ENCODE results near the gene PAQR7.

Gene PAQR7, protein sequence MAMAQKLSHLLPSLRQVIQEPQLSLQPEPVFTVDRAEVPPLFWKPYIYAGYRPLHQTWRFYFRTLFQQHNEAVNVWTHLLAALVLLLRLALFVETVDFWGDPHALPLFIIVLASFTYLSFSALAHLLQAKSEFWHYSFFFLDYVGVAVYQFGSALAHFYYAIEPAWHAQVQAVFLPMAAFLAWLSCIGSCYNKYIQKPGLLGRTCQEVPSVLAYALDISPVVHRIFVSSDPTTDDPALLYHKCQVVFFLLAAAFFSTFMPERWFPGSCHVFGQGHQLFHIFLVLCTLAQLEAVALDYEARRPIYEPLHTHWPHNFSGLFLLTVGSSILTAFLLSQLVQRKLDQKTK

DNA sequence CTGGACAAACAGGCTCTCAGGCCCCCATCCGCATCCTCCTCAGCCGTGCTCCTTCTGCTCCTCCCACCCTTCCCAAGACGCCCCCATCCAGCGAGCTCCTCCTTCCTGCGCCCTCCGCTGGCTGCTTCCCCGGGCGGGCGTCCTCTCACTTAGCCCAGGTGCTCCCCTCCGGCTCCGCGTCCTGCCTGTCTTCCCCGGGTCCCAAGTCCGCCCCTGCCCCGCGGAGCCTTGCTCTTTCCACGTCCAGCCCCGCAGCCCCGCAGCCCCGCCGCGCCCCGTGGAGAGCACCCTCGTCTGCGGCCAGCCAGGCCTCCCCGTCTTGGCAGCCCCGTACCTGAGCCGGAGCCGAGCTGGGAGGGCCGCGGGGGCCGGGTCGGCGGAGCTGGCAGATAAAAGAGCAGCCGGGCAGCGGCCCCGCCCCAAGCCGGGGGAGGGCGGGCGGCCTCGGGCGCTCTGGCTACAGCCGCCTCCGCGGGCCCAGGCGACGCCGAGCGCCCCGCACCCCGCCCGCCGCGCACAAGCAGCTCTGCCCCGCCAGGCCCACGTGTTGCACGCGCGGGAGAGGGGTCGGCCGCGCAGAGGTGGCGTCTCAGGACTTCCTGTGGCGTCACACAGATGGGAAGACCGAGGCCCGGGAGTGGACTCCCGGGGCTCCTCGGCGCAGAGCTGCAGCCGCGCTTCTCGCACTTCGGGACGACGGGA lies at the start of gene PAQR7:
Gene PAQR7, minus strand, starts transcription at position 555 of the 702 bp plus-strand sequence. CDS start 11,869 bp downstream, outside the sequence.
- peak; percentile 55 for DNase-seq

DNA sequence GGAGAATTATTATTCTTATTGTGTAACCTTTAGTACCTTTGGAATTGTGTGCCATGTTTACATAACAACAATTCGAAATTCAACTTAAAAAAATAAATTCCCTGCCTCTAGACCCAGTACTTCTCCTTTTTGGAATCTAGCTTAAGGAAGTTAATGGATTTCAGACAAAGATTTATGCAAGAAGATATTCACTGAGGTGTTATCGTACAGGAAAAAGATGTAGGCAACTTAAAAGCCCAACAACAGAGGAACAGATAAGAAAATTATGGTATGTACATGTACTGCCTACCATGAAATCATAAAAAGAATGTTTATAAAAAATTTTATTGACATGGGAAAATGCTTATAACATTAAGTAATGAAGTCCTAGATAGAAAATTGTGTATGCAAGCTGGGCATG lies 48.9 kb upstream of the PAQR7 start:
- no peak for DNase-seq

DNA sequence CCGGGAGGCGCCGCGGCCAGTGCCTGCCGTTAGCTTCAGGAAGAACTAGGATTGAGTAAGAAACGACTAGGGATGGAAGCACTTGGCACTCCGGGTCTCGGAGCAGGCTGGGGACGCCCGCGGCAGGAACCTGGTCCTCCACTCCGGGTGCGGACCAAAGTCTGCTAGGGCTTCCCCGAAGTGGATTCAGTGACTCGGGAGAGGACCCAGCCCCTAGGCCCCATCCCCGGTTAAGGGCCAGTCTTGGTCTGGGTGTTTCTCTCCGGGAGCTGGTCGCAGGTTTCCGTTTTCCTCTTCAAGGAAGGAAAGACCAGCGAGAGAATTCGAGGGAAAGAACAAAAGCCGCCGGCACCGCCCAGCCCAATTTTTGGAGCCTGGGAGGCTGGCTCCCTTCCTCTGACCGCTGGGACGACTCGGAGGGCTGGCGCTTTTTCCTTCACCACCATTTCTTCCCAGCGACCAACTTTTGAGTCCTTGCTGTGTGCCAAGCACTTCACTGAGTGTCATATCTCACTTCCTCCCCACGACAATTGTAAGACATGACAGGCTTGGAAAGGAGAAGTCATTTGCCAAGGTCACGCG lies 47.6 kb upstream of the PAQR7 start:
- peak; percentile 44 for DNase-seq

DNA sequence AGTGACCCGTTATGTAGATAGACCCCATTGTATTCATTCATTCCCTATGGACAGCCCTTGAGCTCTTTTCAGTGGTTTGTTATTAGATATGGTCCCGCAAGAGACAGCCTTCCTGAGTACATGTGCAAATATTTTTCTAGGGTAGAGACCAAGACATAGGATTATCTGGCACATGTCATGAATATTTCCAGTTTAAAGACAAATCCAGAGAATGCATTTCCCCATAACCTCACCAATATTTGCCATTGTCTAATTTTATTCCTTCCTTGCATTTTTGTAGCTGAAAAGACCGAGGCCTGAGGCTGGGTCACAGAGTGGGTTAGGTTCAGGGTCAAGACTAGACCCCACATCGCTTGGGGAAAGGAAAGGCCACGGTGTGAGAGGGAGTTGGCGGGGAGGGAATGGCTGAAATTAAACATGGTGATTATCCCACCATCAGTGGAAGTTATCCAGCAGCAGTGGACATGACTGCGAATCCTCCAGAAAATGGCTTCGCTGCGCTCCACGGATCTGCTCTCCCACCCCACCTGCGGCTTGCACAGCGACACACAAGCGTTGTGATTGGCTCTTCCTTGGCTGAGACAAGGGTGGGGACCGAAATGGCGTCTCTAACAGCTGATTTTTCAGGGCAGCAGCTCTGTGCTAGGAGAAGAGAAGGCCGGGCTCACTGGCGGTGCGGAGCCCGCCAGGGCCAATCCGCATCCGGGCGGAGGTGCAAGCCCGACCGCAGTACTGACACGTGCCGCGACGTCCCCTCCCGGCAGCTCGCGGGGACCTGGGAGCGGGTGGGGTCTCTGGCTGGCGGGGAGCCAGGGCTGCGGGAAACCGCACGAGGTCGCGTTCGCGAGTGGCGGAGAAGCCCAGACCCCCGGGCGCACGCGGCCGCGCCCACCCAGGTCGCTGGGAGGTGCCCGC lies 46.8 kb upstream of the PAQR7 start:
- peak; percentile 93 for DNase-seq

DNA sequence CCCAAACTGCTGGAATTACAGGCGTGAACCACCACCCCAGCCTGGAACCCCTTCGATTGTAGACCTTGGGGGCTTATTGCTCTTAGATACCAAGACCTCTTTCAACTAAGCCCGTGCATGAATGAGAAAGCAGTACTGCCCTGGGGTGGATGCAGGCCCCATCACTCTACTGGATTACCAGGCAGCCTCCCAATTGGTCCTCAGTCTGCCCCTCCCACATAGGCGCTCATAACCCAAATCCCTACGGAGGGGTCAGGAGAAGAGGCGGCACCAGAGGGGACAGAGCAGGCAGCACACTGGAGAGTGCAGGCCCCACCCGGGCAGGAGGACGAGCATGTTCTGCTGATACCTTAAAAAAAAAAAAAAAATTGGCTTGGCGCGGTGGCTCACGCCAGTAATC lies 43.1 kb upstream of the PAQR7 start:
- DNase-seq, result no peak

DNA sequence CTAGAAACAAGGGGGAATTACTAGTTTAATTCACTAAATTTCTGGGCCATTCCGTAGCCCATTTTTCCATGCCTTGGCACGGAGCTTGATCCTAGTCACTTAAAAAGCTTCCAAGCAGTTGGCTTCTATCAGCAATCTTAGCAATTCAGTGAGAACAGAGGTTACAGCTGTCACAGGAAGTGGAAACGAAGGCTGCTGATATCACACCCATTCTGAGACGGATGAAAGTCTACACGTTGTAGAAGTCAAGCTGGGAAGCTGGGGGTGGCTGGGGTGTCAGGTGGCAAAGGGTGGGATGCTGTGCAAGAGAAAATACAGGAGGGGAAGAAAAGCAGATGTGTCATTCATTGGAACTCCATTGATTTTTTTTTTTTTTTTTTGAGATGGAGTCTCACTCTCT lies 42.5 kb upstream of the PAQR7 start:
- DNase-seq, result no peak

DNA sequence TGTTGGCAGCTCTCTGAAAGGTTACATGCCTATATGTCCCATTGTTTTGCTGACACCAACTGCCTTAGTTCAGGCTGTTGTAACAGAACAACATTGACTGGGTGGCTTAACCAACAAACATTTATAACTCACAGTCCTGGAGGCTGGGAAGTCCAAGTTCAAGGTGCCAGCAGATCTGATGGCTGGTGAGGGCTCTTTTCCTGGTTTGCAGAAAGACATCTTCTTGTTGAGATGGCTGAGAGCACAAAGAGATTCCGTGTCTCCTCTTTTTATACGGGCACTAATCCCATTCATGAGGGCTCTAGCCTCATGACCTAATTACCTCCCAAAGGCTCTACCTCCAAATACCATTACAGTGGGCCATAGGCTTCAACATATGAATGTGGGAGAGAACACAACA lies 41.0 kb upstream of the PAQR7 start:
- no peak for DNase-seq

DNA sequence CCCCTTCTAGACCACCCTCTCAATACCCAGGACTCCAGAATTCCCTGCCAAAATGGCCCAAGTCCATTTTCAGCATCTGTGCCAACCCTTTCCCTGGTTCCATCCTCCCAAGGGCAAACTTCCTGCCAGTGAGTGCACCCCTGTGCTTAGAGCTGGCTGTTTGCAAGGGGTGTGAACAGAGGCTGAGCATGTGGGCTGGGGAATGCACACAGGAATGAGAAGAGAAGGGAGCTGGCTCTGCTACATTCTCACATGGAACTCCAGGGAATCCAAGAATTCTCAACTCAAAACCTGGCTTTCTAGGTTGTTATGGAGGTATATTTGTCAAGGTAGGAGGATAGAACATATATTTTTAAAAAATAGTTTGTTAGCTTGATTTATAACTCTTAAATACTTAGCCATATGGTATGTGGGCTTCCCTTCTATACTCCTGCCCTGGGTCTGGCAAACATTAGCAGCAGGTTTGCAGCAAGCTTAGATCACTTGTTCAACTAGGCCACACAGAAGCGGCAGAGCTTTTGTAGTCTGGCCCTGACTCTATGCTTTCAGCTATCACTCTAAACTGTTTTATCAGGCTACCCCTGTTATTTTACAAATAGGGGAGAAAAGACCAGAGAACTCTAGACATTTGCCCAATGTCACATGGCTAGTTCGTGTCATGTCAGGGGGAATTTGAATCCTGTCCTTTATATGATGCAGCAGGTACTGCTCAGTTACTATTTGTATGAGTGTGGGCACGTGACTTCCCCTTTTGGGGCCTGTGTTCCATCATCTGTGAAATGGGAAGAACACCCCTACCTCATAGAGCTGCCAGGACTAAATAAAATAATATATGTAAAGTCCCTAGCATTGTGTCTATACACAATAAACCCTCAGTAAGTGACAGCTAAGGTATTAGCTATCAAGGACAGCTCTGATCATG lies 38.8 kb upstream of the PAQR7 start:
- DNase-seq, result no peak

DNA sequence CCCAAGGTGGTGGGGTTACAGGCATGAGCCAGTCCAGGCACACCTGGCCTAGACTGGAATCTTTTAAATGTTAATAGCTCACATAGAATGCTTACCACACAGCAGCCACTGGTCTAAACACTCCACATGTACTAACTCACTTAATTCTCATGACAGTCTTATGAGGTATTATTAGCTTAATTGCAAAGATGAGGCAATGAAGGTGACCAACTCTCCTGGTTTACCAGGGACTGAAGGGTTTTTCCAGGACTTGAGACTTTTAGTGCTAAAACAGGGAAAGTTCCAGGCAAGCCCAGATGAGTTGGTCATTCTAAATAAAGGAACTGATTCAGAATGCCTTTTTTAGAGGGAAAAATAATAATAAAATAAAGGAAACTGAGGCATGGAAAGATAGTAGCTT lies 37.7 kb upstream of the PAQR7 start:
- DNase-seq, result no peak

DNA sequence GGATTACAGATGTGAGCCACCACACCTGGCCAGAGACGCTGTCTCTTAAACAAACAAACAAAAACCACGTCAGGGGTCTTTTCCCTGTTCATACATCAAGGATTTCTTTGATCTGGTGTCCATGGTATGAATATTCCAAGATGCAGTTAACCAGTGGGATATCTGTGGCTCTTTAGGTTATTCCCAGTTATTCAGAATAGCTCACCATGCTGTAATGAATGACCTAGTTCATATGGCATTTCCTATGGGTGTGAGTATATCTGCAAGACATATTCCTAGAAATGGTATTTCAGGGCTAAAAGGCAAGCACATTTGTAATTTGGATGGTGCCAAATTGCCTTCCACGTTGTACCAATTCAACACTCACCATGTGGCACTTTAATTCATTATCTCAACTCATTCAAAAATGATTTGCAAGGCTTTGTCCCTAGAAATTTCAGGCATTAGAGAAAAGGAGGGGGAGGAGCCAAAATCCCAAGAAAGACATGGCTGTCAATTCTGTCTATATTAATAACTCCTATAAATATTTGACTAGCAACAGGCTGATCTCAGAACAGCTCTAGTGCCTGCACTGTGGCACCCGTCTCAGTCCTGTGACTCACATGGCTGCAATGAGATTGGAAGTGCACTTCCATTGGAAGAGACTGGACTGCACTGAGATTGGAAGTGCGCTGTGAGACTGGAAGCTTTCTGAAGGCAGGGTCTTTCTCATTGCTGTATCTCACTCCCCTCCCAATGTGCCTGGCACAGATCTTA lies 36.7 kb upstream of the PAQR7 start:
- DNase-seq, result no peak

DNA sequence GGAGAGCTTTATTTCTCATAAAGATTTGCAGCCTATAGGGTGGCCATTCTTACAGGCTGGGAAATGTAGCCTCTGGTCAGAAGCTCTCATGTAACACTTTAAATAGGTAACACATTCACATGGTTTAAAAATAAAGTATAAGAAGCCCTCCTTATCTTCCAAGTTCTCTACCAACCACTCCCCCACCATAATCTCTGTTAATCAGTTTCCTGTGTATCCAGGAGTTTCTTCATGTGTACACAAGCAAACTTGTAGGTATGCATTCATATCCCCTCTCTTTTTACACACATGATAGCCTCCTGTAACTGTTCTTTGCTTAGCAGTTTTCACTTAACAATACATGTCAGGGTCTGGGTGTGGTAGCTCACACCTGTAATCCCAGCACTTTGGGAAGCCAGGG lies 35.7 kb upstream of the PAQR7 start:
- DNase-seq, result no peak

DNA sequence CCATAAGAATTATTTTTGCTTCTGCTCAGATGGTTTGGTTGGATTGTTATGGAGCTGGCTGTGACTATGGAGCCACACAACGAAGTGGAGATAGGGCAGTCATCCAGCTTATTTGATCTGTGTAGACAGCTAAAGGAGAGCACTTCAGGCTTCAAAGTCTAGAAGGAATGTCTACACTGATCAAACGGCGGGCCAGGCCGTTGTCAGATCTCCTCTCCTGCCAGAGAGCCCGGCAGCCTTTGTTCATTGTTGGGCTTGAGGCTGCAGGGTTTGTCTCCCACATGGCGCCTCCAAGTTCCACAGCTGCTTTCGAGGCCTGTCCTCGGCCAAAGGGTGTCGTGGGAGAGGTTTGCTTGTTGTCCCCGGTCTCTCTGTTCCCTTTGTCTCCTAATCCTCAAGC lies 33.5 kb upstream of the PAQR7 start:
- DNase-seq, result no peak

DNA sequence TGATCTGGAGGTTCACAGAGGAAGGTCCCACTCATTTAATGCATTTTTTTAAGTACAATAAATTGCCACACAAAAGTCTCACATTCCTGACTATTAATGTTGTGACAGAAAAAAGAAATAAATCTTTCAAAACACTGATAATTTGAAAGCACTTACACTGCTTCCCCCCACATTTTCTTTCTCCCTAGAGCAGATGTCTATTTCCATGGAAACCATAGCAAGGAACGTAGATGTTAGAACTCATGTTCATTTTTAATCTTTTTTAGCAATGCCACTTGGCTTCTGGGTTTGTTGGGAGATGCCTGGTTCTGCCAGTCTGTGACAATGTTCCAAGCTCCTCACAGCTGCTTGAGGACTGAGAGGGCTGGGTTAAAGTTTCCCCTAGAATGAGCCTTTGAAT lies 32.7 kb upstream of the PAQR7 start:
- DNase-seq, result no peak

DNA sequence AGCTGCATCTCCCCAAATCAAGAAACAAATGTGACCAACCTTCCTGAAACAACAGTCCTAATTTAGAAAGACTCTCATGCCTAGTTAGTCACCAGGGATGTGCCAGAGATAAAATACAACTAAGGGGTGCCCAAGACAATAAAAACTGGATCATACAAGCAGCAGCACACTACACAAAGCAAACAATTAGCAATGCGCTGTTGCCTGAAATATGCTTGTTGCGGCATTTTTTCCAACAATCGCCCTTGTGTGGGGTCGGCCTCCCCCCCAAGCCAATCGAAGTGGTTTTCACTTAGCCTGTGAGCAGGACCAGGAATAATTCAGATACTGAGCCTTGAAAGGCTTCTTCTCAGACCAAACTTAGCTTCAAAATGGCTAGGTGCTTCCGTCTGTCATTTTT lies 32.1 kb upstream of the PAQR7 start:
- DNase-seq, result peak; percentile 74

DNA sequence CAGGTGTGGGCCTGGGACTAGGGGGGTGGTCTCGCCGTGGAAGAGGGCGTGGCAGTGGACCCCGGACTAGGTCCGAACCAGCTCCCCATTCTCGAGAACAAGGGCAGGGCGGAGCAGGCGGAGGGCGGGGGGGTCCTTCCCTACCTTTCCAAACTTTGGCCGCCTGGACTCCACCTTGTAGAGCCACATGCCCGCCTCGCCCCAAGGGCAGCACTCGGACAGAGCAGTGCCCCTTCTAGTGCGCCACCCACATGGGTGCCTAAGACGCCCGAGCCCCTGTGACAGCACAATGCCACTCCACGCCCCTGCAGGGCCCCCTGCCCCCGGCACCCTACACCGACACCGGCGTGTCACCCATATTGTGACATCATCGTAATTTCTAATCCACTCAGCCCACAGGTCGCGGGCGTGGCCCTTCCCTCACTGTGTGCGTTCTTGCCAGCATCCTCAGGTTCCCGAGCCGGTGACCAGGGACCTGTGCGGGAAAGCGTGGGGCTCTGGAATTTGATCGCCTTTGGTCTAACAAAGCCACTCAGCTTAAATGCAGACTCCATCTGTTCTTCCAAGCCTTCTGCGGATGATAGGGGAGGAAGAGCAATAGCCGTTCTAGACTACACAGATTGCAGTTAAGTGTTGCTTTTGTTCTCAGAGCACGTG lies 31.3 kb upstream of the PAQR7 start:
- peak; percentile 83 for DNase-seq

DNA sequence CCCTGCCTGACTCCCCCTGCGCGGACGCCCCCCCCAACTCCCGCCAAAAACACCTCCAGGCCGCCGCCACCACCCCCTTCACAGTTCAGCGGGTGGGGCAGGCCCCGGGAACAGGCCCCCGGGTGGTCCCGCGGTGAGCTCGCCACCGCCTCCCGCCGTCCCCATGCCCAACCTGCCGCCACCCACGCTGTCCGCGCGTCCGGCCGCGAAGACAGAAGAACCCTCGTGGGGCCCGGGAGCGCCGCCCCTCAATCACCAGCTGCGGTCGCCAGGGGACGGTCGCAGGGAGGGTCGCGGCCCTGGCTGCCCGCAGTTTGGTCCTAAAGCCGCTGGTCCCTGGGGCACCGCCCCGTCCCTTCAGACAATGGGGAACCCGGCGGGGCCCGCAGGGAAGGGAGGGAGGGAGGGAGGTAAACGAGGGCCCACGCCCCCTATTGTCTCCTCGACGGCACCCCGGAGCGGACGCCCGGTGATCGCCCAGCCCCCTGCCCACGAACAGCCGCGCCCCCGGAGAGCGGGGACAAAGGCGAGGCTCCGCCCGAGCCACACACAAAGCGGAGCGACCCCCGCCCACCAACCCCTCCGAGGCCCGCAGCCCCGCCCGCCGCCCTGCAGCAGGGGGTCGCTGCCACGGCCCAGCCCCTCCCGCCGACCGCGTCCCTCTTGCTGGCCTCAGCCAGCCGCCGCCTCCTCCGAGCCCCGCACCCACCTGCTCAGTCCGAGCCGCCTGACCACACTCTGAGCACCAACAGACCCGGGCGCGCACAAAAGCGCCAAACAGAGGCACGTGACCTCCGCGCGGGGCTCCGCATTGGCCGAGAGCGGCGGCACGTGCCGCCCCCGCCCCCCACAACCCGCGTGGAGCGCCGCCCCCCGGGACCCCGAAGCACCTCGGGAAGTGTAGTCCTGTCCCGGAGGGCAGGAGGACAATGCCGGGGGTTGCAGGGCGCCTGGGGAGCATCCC lies 30.5 kb upstream of the PAQR7 start, which contains the start of gene STMN1:
Gene STMN1, minus strand, starts transcription at position 740 of the 964 bp plus-strand sequence. CDS start 1,743 bp downstream, outside the sequence.
- peak; percentile 95 for DNase-seq

DNA sequence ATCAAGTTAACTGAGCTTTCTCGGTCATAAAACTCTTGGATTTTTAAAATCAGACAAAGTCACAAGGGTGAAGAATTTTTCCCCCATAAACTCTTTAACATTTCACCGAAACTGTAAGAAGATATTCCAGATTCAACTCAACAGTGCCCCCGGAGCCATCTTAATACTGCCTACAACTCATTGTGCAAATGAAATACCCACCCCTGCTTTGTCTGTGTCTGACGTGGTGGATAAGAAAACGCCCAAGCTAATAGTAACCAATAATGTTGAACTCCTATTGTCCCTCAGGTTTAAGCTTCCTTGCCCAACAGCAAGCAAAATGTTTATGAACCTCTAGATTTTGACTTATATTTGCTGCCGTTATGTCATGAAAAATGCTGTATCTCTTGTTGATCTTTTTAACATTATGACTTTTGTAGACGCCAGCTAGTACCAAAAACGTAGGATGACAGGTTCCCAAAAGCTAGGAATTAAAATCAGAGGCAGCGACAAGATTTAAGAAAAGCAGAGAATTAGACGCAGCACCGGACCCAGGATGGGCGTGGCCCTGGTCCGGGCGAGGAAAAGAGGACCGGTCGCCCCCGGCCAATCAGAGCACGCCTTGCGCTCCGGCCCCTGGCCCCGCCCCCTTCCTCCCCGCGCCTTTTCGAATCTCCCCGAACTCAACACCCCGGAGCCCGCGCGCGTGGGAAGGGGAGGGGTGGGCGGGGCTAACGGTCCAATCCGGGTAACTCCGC lies 29.6 kb upstream of the PAQR7 start:
- DNase-seq, result peak; percentile 93

DNA sequence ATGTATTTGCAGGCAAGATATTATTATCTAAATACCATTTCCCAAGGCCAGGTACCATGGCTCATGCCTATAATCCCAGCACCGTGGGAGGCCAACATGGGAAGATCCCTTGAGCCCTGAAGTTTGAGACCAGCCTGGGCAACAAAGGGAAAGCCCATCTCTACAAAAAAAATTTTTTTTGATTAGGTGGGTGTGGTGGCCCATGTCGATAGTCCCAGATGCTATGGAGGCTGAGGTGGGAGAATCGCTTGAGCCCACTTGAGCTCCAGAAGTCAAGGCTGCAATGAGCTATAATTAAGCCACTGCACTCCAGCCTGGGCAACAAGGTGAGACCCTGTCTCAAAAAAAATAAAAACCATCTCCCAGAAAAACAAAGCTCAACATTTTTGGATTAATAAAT lies 28.5 kb upstream of the PAQR7 start:
- no peak for DNase-seq

DNA sequence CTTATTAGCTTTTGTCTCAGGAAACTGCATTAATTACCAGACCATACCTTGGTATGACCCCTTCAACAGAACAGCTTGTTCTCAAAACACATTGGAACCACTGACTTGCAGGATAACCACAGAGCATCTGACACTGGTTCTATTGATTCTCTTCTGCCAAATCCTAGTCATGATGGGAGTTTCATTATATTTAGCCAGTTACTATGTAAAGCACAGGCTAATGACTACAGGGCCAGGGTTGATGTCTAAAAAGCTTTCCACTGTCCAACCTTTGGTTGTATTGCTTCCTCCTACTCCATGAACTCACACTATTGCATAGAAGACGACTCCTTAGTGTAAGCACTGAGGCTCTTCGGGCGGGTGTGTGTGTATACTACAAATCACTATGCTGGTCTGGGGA lies 27.0 kb upstream of the PAQR7 start:
- no peak for DNase-seq

Measured in DMS79 (cell line).